GM18526 (cell line): ENCODE results near the gene NFYA.

ENCODE experiments used
- POLR2A ChIP-seq: IDR thresholded peaks from 3 replicates; pipeline ENCODE4 v1.6.1; 2011; ENCODE audit not compliant: insufficient read length; ENCODE audit errors: extremely low read depth

NFYA gene

GRCh38 chr6:41119508-41119907 is 46.7 kb downstream of the NFYA start:
- TF ChIP-seq POLR2A, result no peak

- no peak for TF ChIP-seq POLR2A
These were observed 47.3 kb downstream of the NFYA start for GRCh38 chr6:41120058-41120457.

GRCh38 chr6:41122373-41122772 is 49.6 kb downstream of the NFYA start:
- TF ChIP-seq POLR2A, result no peak

- no peak for TF ChIP-seq POLR2A
These were observed 50.1 kb downstream of the NFYA start for GRCh38 chr6:41122918-41123317.

GRCh38 chr6:41125282-41125681 is 52.5 kb downstream of the NFYA start:
- no peak for TF ChIP-seq POLR2A

GRCh38 chr6:41132254-41132653 is 59.5 kb downstream of the NFYA start:
- TF ChIP-seq POLR2A, result no peak

- no peak for TF ChIP-seq POLR2A
These were observed 62.5 kb downstream of the NFYA start for GRCh38 chr6:41135062-41135832.

GRCh38 chr6:41136911-41137310 is 64.1 kb downstream of the NFYA start:
- TF ChIP-seq POLR2A, result no peak

- no peak for TF ChIP-seq POLR2A
These were observed 75.1 kb downstream of the NFYA start for GRCh38 chr6:41147917-41148316.
